ENCODE data around the gene BSCL2.
"Not testable (repeated sequence)": the region's sequence is repeated elsewhere in the genome, so short reads cannot be mapped to it uniquely, and the experiment has no call there.

BSCL2 gene

DNA sequence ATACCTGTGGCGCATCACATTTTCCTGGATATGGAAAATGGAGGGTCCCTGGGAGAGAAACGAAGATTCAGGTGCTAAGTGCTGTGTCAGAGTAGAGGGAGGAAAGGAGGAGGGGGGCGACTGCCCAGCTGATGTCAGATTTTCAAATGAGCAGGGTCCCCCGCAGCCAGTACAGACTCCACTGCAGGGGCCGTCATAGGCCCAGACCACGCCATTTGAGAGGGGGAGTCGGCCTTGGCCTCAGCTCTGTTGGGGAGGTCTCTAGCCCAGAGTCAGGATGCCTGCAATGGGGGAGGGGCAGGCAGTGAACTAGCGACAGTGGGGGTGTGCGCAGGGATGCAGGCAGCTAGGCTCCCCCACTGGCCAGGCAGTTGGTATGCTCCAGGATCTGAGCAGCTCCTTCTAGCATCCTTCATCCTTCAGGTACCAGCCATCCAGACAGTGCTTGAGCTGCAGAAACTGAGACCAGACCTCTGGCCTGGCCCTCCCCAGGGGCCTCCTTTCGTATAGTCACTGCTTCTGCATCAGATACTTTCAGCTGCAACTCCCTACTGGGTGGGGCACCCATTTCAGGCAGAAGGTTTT, at the start of gene BSCL2, which contains the start of gene GNG3:
TSS of gene BSCL2 (minus strand) at position 148 of the 585 bp plus-strand sequence. CDS start 229 bp downstream, outside the sequence.
TSS of gene GNG3 (plus strand) at position 400 of the 585 bp plus-strand sequence. CDS start 620 bp downstream, outside the sequence.
- no peak for DNase-seq (ENCODE audit: low read depth)

DNA sequence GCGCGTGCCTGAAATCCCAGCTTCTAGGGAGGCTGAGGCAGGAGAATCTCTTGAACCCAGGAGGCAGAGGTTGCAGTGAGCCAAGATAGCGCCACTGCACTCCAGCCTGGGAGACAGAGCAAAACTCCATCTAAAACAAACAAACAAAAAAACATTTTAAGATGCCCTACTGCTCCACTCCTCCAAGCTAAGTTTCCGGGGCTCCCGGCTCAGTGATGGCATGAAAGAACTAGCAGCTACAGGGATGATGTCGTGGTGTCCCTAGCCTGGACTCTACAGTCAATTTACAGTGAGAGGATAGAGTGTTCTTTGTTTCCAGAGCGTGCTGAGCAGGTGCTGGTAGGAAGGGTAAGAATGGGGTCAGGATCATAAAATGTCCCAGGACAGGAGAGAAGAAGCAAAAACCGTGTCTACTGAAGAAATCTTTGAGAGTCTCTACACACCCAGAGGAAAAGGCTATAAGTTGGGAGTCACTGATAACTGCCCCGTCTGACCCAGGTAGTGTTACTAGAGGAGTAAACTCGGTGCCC, 47.9 kb upstream of the BSCL2 start:
- no peak for DNase-seq (ENCODE audit: low read depth)

DNA sequence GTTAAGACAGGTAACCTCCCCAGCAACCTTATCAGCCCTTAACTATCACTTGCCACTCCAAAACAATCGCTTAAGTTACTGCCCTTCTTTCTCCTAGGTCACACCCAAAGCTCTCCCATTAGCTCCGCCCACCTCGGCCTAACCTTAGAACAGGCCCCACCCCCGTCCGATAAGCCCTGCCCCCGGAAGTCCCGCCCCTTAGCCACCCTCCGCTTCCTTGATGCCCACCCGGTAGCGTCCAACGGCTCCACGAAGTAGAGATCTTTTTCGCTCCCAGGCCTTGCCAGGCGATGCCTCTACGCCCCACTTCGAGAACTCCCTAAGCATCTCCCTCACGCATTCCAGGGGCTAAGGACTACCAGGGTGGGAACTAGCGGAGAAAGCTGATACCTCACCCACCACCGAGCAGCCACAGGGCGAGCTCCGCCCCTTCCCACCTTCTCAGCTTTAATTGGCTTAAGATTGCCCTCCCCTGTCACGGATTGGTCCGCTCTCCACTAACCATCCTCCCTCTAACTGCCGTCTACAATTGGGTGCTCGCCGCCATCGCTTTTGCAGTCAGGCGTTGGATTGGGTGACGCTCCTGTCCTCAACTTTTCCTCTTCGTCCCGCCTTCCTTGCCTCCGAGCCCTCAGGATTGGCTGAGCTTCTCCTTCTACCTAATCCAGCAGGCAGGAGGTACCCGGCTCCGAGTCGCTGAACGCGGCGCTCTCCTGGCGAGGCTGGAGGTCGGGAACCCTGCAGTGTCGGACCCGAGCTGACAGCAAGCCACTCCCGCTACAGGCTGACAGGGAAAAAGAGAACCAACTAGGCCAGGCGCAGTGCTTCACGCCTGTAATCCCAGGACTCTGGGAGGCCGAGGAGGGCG, 46.7 kb upstream of the BSCL2 start, which contains the start of gene ZBTB3:
TSS of gene ZBTB3 (minus strand) at position 425 of the 868 bp plus-strand sequence. CDS start 496 bp downstream, outside the sequence.
- peak; percentile 94 for DNase-seq (ENCODE audit: low read depth)

DNA sequence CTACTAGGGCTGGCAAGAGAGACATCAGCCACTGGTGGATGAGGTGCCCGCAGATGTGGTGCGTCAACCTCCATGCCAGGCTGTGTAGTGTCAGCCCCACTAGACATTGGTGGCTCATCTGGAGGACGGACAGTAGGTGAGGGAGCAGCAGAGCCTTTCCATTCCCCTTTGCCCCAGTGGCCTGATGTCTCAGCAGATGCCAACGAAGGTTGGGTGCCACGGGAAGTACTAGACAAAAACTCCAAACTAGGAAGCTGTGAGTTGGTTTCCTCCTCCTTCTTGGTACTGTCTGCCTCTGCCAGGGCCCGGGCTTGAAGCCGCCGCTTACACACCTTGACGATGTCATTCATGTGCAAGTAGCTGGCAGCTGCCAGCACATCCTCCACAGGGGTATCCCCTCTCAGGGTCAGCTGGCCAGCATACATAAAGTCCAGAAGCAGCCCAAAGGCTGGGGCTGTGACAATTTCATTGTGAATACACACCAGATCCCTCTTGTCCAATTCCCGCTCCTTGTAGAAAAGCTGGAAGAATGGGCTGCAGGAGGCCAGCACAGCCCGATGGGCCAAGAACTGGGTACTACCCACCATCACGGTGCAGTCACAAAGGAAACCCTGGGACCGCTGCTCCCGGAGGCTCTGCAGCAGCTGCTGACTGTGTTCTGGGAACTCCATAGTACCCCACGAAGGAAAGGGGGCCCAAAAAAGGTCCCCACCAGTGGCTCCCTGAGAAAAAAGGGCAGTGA, 45.9 kb upstream of the BSCL2 start:
- DNase-seq (ENCODE audit: low read depth): no peak

DNA sequence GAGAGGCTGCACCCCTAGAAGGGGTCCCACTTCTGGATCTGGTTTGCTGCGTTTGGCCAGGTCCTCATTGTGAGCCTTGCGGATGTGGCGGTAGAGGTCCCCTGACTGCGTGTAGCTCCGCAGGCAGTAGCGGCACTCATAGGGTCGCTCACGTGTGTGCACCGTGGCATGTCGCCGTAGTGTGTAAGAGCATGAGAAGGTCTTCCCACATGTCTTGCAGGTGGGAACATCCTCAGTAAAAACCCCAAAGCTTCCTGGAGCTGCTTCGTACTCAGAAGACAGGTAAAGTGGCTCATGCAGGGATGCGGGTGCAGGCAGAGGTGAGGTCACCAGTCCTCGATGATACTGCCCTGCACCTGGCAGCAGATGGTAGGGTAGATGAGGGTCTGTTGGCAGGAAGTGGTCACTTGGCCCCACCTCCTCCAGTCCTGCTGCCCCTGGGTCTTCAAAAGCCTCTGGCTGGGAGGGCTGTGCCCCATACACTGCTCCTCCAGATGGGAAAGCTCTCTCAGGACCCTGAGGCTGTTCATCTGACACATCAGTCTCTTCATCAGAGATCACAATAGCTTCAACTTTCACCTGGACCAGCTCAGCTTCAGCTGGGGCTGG, 45.1 kb upstream of the BSCL2 start:
- no peak for DNase-seq (ENCODE audit: low read depth)

DNA sequence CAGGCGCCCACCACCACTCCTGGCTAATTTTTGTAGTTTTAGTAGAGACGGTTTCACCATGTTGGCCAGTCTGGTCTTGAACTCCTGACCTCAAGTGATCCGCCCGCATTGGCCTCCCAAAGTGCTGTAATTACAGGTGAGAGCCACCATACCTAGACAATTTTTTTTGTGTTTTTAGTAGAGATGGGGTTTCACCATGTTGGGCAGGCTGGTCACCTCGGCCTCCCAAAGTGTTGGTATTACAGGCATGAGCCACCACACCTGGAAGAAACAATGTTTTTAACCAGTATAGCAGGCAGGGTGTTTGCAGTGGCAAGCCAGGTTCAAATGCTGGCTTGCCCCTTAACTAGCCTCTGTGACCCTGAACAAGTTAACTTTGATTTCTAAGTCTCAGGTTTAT, 42.7 kb upstream of the BSCL2 start:
- DNase-seq (ENCODE audit: low read depth): not testable (repeated sequence)

DNA sequence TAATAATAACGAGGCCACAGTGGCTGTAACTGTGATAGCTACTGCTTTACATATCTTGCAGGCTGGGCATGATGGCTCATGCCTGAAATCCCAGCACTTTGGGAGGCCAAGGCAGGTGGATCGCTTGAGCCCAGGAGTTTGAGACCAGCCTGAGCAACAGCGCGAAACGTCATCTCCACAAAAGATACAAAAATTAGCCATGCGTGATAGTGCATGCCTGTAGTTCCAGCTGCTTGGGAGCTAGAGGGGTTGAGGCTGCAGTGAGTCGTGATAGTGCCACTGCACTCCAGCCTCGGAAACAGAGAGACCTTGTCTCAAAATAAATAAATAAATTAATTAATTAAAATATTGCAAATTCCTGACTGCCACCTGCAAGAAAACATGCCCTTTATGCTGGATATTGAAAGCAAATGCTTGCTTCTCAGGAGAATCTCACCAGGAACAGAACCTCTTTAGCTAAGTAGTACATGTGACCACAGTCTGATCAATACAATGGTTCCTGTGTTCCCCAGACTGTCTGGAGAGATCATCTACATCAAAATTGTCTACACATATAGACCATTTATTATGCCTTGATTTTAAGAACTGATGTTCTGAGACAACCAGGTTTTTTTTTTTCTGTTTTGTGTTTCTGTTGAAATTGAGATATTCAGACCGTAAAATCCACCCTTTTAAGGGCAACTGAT, 40.4 kb upstream of the BSCL2 start:
- no peak for DNase-seq (ENCODE audit: low read depth)

DNA sequence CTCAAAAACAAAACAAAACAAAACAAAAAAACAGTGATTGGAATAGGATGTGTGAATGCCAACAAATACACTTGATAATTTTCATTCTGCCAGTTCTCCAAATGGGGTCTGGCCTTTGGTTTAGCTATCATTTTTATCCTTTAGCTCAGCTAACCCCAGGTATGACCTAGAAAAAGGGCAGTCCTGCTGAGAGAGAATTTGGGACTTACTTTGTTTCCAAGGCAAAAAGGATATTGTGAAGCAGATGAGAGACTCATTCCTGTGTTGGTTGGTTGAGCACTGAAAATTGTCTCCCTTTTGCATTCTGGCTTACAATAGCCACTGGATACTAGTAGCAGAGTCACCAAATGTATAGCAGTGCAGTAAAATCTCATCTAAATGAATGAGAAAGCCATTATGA, 30.0 kb upstream of the BSCL2 start:
- DNase-seq (ENCODE audit: low read depth): no peak

DNA sequence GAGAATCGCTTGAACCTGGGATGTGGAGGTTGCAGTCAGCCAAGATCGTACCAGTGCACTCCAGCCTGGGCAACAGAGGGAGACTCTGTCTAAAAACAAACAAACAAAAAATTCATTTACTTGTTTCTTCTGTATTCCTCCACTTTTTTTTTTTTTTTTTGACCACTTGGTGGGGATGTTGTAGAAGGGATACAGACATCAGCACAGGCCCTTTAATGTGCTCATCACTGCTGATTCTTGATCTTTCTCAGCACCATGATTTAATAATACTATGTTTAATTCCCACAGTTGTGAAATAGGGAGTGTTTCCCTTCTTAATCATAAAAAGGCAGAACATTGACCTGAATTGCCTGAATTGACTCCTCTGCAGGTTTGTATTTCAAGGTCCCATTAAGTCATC, 25.6 kb upstream of the BSCL2 start:
- DNase-seq (ENCODE audit: low read depth): no peak

DNA sequence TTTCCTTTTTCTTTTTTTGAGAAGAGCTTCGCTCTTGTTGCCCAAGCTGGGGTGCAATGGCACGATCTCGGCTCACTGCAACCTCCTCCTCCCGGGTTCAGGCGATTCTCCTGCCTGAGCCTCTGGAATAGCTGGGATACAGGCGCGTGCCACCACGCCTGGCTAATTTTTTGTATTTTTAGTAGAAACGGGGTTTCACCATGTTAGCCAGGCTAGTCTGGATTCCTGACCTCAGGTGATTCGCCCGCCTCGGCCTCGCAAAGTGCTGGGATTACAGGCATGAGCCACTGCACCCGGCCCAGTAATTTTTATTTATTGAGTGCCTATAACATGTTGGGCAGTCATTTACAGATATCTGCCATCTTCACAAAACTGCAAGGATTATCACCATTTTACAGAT, 22.9 kb upstream of the BSCL2 start:
- DNase-seq (ENCODE audit: low read depth): not testable (repeated sequence)

DNA sequence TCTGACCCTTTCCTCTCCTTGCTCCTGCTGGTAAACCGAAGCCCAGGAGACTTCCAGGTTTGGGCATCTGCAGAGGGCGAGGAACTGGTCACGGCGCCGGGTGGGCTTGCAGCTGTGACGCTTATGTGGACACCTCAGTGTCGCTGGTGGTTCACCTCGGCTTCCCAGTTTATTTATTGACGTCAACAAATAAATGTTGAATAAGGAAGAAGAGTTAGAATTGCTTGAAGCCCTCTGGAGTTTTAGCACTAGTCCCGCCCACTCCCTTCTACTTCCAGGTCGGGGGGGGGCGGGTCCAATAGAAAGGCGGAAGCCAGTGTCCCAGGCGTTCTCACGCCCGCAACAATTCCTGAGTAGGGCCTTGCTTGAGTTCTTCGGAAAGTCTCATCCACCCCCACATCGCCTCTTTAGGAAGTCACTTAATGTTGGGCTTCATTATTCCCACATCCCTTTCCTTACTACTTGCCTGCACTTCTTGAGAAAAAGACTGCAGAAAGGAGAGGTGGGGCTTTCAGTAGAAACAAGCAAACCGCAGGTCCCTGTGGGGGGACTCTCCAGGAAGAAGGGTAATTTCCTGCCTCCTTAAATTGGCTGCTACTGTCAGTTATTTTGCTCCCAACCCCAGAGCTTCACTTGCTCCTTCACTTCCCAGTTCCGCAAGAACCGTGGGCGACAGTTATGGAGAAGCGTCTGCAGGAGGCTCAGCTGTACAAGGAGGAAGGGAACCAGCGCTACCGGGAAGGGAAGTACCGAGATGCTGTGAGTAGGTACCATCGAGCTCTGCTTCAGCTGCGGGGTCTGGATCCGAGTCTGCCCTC, 21.2 kb upstream of the BSCL2 start, which contains the start of gene TTC9C:
TSS of gene TTC9C (plus strand) at position 316 of the 818 bp plus-strand sequence. CDS start at position 679, 363 bp downstream.
- DNase-seq (ENCODE audit: low read depth): peak; percentile 70

DNA sequence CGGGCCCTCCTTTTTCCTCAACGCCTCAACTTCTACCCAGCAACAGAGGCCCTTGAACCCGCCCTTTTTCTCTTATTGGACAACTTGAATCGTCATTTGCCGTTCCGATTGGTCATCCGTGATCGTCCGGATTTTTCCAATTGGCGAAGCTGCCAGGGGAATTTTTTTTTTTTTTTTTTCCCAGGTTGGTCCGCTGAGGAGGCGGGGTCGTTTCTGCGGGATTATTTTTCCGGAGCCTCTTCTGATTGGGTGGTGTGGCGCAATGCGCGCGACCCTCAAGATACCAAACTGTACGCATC, 20.6 kb upstream of the BSCL2 start:
- DNase-seq (ENCODE audit: low read depth): peak; percentile 80

DNA sequence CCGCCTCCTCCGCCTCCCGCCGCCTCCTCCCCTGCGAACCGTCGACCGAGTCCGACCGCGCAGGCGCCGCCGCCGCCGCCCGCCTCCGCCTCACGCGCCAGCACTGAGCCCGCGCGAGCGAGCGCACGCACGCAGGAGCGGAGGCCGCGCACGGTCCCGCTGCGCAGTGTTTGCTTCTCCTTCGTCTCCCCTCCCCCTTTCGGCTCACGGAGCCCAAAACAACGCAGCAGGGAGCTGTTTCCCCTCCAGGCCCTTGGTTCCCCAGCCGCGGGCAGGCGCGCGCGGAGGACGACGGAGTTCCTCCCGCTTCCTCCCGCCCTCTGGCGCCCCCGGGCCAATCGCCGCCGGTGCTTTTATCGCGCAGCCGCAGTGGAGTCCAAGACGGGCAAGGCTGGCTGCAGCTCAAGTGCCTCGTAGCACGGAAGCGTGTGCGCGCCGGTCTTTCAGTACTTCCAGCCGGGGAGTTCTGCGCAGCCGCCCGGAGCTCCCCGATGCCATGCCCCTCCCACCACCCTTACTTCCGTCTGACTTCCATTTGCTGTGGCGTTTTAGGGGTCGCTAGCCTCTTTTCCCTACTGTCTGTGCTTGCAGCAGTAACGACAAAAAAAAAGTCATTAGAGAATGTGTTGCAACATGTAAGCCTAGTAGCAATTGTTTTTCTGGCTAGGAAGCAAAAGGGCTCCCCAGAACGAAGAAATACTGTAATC, 20.1 kb upstream of the BSCL2 start, which contains the start of gene HNRNPUL2:
TSS of gene HNRNPUL2 (minus strand) at position 293 of the 707 bp plus-strand sequence. CDS start 301 bp downstream, outside the sequence.
- peak; percentile 95 for DNase-seq (ENCODE audit: low read depth)

DNA sequence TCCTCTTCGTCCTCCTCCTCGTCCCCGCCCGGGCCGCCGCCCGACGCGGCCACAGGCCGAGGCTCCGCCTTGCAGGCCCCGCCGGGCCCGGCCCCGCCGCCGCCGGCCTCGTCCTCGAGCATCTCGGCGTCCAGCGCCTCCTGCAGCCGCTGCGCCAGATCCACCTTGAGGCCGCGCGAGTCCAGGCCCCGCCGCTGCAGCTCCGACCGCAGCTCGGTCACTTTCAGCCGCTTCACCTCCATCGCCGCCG, 19.6 kb upstream of the BSCL2 start:
- no peak for DNase-seq (ENCODE audit: low read depth)

DNA sequence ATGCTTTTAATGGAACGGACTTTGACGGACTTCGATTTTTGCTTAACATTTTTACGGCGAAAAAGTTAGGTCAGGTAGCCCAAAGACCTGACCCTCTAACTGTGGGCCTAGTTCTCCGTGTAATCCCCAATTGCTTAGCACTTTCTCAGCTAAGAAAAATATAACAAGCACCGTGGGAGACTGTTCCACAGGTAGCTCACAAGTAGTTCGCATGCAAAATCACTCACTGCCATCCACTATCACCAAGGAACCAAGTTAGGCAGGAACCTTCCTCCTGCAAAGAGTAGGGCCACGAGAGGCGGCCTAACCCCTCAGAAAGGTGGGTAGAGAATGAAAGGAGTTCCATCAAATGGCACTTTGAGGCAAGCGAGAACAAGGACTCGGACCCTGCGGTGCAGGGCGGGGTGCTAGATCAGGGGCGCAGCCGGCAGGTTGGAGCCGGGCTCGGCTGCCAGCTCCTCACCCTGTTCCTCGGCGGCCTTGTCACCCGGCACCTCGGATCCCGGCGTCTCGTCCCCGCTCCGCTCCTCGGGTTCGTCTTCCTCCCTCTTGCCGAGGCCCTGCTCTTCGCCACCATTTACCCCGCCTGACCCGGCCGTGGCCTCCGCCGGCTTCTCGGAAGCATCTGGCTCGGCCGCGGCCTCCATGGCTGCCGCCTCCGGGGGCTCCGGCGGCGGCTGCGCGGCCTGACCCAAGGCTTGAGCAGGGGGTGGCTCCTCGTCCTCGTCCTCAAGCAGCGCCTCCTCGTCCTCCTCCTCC, 19.1 kb upstream of the BSCL2 start:
- DNase-seq (ENCODE audit: low read depth): no peak

DNA sequence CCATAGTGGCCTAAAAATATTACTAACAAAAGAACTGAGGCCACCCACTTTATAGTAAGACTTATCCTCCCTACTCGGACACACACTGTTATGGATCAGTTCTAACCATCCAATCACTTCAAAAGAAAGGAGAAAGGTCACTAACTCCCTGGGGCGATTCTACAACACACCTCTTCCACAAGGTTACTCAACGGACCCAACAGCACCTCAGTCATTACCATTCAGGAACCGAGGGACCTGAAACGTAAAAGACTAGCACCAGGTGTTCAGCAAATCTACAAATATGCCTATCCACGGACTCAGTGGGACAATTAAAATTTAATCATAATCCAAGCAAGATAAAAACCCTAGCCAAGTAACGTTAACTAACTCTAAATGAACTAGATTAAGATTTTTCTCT, 18.4 kb upstream of the BSCL2 start:
- DNase-seq (ENCODE audit: low read depth): no peak

DNA sequence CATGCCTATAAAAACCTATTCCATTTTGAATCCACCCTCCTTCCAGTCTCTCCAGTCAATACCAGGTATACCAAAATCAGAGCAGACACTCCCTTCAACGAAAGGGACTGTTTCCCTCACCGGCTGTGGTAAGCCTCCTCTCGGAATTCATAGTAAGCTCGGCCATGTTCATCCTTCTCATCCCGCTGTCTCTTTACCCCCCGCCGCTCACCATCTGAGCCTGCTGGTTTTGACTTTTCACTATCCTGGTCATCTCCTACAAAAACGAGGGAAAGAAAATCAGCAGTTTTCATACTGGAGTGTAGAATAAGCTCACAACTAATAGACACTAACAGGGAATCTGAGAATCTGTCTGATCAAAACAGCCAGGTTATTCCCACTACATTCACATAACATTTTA, 16.9 kb upstream of the BSCL2 start:
- DNase-seq (ENCODE audit: low read depth): no peak

DNA sequence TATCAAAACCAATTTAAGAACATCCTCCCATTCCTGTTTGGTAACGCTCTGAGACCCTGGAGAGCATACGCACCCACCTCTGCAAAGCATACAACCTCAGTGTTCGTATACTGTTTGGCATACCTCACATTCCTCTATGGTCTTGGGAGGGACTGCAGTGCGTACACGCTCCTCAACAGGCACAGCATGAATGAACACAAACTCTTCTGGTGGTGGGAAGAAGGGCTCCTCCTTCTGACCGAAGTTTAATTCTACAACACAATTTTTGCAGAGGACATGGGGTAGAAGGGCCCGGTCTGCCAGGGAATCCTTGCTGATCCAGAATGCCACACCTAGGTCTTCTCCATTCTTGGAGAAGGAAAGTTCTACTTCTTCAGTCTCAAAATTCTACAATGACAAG, 14.8 kb upstream of the BSCL2 start:
- DNase-seq (ENCODE audit: low read depth): no peak

DNA sequence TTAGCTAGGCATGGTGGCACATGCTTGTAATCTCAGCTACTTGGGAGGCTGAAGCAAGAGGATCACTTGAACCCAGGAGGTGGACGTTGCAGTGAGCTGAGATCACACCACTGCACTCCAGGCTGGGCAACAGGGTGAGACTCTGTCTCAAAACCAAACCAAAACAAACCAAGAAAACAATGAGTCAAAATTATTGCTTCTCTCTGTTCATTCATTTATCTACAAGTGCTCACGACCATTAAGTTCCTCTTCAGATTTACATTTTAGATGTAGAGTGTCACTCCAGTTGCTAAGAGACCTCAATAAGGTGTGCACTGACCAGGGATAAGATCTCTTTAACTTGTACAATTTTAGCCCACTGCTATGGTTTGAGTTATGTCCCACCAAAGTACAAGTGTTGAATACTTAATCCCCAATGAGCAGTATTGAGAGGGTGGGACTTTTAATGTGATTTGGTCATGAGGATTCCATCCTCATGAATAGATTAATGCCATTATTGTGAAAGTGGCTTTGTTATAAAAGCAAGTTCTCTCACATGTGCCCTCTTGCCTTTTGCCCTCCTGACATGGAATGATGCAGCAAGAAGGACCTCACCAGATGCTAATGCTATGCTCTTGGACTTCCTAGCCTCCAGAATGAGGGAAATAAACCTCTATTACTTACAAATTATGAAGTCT, 12.2 kb upstream of the BSCL2 start:
- DNase-seq (ENCODE audit: low read depth): no peak

Measured in CMK (cell line).